ENCODE data around the gene OGG1.

The OGG1 gene

DNA sequence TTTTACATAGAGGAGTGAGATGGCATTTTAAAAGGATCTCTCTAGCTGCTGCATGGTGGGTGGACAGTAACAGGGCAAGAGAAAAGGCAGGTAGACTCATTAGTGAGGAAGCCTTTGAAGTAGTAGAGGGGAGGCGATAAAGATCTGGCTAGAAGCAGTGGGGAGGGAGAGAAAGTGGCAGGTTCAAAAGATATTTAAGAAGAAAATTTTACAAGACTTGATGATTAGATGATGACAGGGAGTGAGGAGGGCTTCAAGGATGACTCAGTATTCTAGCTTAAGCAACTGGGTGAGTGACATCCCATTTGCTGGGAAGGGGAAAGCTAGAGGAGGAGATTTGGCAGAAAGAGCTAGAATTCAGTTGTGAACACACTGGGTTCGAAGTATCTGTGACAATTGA, 22.0 kb upstream of the OGG1 start:
- Histone ChIP-seq H3K9me3 (ENCODE audit: control insufficient read depth, insufficient read depth, low read depth, low read length) (no peaks in the 10 kb centered on the region), H3K27ac (ENCODE audit: extremely low read depth, low read depth, low read length) (no peak overlapping the region), H3K4me1 (ENCODE audit: control insufficient read depth, insufficient read depth, low read length) (peaks cover 4% of the 10 kb centered on the region; the same call in 1 of the 2 replicates), H3K4me3 (ENCODE audit: low read depth, low read length) (no peak overlapping the region), H3K36me3 (ENCODE audit: control insufficient read depth in 2 of 2, insufficient read depth in 1 of 2, low read length in 2 of 2) (peaks cover 0 to under 1% of the 10 kb centered on the region in 2 experiments; a peak in 1 of 3 replicates)
- TF ChIP-seq SP7 (tag by site-specific recombination; IDR thresholded peaks at IDR 0.05) = peak; percentile 51; the same call in 1 of the 2 replicates
- no peak for TF ChIP-seq ZNF558 (tag by site-specific recombination; IDR thresholded peaks at IDR 0.05)
- no peak for TF ChIP-seq REPIN1 (tag by site-specific recombination; IDR thresholded peaks at IDR 0.05; ENCODE audit: low read depth)
- TF ChIP-seq, protein P1, sequence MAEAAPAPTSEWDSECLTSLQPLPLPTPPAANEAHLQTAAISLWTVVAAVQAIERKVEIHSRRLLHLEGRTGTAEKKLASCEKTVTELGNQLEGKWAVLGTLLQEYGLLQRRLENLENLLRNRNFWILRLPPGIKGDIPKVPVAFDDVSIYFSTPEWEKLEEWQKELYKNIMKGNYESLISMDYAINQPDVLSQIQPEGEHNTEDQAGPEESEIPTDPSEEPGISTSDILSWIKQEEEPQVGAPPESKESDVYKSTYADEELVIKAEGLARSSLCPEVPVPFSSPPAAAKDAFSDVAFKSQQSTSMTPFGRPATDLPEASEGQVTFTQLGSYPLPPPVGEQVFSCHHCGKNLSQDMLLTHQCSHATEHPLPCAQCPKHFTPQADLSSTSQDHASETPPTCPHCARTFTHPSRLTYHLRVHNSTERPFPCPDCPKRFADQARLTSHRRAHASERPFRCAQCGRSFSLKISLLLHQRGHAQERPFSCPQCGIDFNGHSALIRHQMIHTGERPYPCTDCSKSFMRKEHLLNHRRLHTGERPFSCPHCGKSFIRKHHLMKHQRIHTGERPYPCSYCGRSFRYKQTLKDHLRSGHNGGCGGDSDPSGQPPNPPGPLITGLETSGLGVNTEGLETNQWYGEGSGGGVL (tag by site-specific recombination; IDR thresholded peaks at IDR 0.05) = peak; percentile 66
- TF ChIP-seq PRDM1 (tag by site-specific recombination; IDR thresholded peaks at IDR 0.05) = peak; percentile 31; the same call in 1 of the 2 replicates
- CTCF ChIA-PET = interaction anchor here (0.6 to 1.6 kb wide), 7 partner anchors 10 to 374 kb away, joined by 3 to 8 read pairs (median 3); no protein-coding TSS in a partner anchor
- POLR2A ChIA-PET = no interaction called here

DNA sequence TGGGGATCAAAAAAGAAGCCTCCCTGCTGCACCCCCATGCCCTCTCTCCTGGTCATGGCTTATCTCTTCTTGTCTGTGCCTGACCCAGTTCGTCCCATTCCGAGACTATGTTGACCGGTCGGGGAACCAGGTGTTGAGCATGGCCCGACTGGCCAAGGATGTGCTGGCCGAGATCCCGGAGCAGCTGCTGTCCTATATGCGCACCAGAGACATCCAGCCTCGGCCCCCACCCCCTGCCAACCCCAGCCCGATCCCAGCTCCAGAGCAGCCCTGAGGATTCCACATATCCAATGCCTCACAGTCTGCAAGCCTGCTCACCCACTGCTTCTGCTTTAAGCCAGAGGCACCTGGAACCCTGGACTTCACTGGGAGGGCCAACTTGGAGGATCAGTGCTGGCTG, 20.3 kb upstream of the OGG1 start:
- H3K9me3 ChIP-seq (ENCODE audit: control insufficient read depth, insufficient read depth, low read depth, low read length) = no peaks in the 10 kb centered on the region
- H3K27ac ChIP-seq (ENCODE audit: extremely low read depth, low read depth, low read length) = no peak overlapping the region
- H3K4me1 ChIP-seq (ENCODE audit: control insufficient read depth, insufficient read depth, low read length) = peaks cover 7% of the 10 kb centered on the region; the same call in 1 of the 2 replicates
- no peak for TF ChIP-seq ZNF423 (tag by site-specific recombination; IDR thresholded peaks at IDR 0.05)
- no peak for TF ChIP-seq HOXA7 (CRISPR knock-in tag; IDR thresholded peaks at IDR 0.05; ENCODE audit: borderline replicate concordance)
- TF ChIP-seq ZNF654 (tag by site-specific recombination; IDR thresholded peaks at IDR 0.05; ENCODE audit: low read depth) = no peak
- no peak for TF ChIP-seq ZNF112 (tag by site-specific recombination; IDR thresholded peaks at IDR 0.05)
- POLR2A ChIA-PET = interaction anchor here (1.4 kb wide), 1 partner anchor 80 kb away, joined by 3 read pairs; the partner anchor contains the start of gene MTMR14
- H3K36me3 ChIP-seq (ENCODE audit: control insufficient read depth in 2 of 2, insufficient read depth in 1 of 2, low read length in 2 of 2) = peaks cover 0 to 17% of the 10 kb centered on the region in 2 experiments; a peak in 1 of 3 replicates
- CTCF ChIA-PET = interaction anchor here (0.6 to 1.5 kb wide), 6 partner anchors 14 to 414 kb away, joined by 3 to 4 read pairs (median 3); partner anchors contain the start of gene OGG1
- no peak overlapping the region for H3K4me3 ChIP-seq (ENCODE audit: low read depth, low read length)

DNA sequence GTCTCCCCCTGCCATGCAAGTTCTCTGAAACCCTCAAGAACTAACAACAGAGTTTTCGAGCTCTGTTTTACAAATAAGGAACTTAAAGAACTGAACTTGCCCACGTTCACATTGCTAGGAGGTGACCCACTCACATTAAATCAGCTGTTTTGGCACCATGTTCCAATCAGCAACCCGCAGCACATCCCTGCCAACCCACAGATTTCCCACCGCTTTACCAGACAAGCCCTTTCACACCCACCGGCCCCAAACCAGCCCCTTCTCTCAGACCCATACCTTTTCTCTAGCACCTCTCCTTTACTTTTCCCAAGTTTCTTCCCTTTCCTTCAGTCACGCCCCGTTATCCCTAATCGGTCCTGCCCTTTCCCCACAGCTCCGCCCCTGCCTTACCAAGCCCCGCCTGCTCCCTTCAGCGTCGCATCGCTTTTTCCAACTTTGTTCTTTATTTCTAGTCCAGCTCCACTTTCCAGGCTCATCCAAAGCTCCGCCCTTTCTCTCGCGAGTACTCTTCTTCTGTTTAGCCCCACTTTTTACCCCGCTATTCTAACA, 19.0 kb upstream of the OGG1 start:
- peak overlapping the region; percentile 49; the same call in 1 of the 2 replicates for H3K27ac ChIP-seq (ENCODE audit: extremely low read depth, low read depth, low read length)
- POLR2A ChIA-PET = interaction anchor here (0.7 to 3.4 kb wide), 5 partner anchors 9 to 78 kb away, joined by 3 to 47 read pairs (median 4); partner anchors contain the start of genes ARPC4, OGG1 and TADA3
- no peak for TF ChIP-seq ZNF571 (tag by site-specific recombination; IDR thresholded peaks at IDR 0.05)
- TF ChIP-seq ZNF76 (tag by site-specific recombination; IDR thresholded peaks at IDR 0.05; ENCODE audit: borderline replicate concordance, low read depth) = no peak
- TF ChIP-seq ZNF626 (tag by site-specific recombination; IDR thresholded peaks at IDR 0.05) = no peak
- no peak for TF ChIP-seq ZNF274 (IDR thresholded peaks at IDR 0.05; ENCODE audit: low read length)
- peak; percentile 51; the same call in 1 of the 2 replicates for TF ChIP-seq ZNF274 (tag by site-specific recombination; IDR thresholded peaks at IDR 0.05; ENCODE audit: borderline replicate concordance)
- no peak for TF ChIP-seq ZNF830 (tag by site-specific recombination; IDR thresholded peaks at IDR 0.05; ENCODE audit: low read depth)
- TF ChIP-seq ZBTB48 (tag by site-specific recombination; IDR thresholded peaks at IDR 0.05) = no peak; the same call in 1 of the 2 replicates
- no peak for TF ChIP-seq ZBTB8A (tag by site-specific recombination; IDR thresholded peaks at IDR 0.05)
- TF ChIP-seq, protein P2, sequence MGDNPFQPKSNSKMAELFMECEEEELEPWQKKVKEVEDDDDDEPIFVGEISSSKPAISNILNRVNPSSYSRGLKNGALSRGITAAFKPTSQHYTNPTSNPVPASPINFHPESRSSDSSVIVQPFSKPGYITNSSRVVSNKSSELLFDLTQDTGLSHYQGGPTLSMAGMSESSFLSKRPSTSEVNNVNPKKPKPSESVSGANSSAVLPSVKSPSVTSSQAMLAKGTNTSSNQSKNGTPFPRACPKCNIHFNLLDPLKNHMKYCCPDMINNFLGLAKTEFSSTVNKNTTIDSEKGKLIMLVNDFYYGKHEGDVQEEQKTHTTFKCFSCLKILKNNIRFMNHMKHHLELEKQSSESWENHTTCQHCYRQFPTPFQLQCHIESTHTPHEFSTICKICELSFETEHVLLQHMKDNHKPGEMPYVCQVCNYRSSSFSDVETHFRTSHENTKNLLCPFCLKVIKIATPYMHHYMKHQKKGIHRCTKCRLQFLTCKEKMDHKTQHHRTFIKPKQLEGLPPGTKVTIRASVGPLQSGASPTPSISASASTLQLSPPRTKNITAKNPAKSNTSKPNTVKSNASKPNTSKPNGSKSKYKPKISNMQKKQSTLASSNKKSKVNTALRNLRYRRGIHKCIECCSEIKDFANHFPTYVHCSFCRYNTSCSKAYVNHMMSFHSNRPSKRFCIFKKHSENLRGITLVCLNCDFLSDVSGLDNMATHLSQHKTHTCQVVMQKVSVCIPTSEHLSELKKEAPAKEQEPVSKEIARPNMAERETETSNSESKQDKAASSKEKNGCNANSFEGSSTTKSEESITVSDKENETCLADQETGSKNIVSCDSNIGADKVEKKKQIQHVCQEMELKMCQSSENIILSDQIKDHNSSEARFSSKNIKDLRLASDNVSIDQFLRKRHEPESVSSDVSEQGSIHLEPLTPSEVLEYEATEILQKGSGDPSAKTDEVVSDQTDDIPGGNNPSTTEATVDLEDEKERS (tag by site-specific recombination; IDR thresholded peaks at IDR 0.05) = no peak
- TF ChIP-seq ZNF837 (tag by site-specific recombination; IDR thresholded peaks at IDR 0.05) = no peak
- 0 out of 2 replicates have a peak, but pooled peaks have one; percentile 8 for TF ChIP-seq ZNF366 (tag by site-specific recombination; conservative IDR thresholded peaks at IDR 0.05)
- TF ChIP-seq ZNF157 (tag by site-specific recombination; IDR thresholded peaks at IDR 0.05) = no peak
- no peak for TF ChIP-seq ZNF785 (tag by site-specific recombination; IDR thresholded peaks at IDR 0.05)
- no peak for TF ChIP-seq ZNF138 (tag by site-specific recombination; IDR thresholded peaks at IDR 0.05; ENCODE audit: borderline replicate concordance)
- peak; percentile 99 for TF ChIP-seq PRDM1 (tag by site-specific recombination; IDR thresholded peaks at IDR 0.05)

More for the DNA sequence above, 19.0 kb upstream of the OGG1 start:
- H3K36me3 ChIP-seq (ENCODE audit: control insufficient read depth in 2 of 2, insufficient read depth in 1 of 2, low read length in 2 of 2) = peaks cover 9 to 30% of the 10 kb centered on the region in 2 experiments
- peaks cover 7% of the 10 kb centered on the region; the same call in 1 of the 2 replicates for H3K4me1 ChIP-seq (ENCODE audit: control insufficient read depth, insufficient read depth, low read length)
- CTCF ChIA-PET = interaction anchor here (0.7 to 1.5 kb wide), 4 partner anchors 15 to 230 kb away, joined by 3 read pairs; partner anchors contain the start of gene OGG1
- peak overlapping the region; percentile 41 for H3K4me3 ChIP-seq (ENCODE audit: low read depth, low read length)
- no peaks in the 10 kb centered on the region for H3K9me3 ChIP-seq (ENCODE audit: control insufficient read depth, insufficient read depth, low read depth, low read length)

All from HEK293 (cell line).